Karpas-422 (cell line): ENCODE results near the gene NRN1. TPM values are rescaled to one million over a fixed set of nuclear protein-coding genes. Genes with fewer than 3 reads are reported as not detected.

Experiments
- DNase-seq: peaks from one replicate; pipeline ENCODE4 v3.0.0-alpha.2; 2015
- H2AFZ ChIP-seq: fragments of 200-600 bp; sonication (generic); 2 replicates; pipeline ENCODE4 v1.6.1; 2014; ENCODE audit warnings: antibody characterized with exemption, low read length, mixed read lengths
- H3K27ac ChIP-seq: fragments of 200-600 bp; sonication (generic); 2 replicates; pipeline ENCODE4 v1.5.1; 2014; ENCODE audit warnings: mild to moderate bottlenecking, low read length, moderate library complexity
- H3K27me3 ChIP-seq: fragments of 200-600 bp; sonication (generic); 2 replicates; pipeline ENCODE4 v1.6.1; 2014; ENCODE audit warnings: low read length, mixed read lengths
- H3K36me3 ChIP-seq: fragments of 200-600 bp; sonication (generic); 2 replicates; pipeline ENCODE4 v1.6.1; 2014; ENCODE audit warnings: low read length, mixed read lengths; ENCODE audit not compliant: insufficient read depth
- H3K4me1 ChIP-seq: fragments of 200-600 bp; sonication (generic); 2 replicates; pipeline ENCODE4 v1.6.1; 2014; ENCODE audit warnings: mild to moderate bottlenecking, low read length, mixed read lengths
- H3K4me2 ChIP-seq: fragments of 200-600 bp; sonication (generic); 2 replicates; pipeline ENCODE4 v1.6.1; 2014; ENCODE audit warnings: low read length, low read depth, mild to moderate bottlenecking; ENCODE audit not compliant: poor library complexity, severe bottlenecking
- H3K4me3 ChIP-seq: fragments of 200-600 bp; sonication (generic); 2 replicates; pipeline ENCODE4 v1.5.1; 2014; ENCODE audit warnings: mild to moderate bottlenecking, antibody characterized with exemption, low read length, mixed read lengths
- H3K79me2 ChIP-seq: fragments of 200-600 bp; sonication (generic); 2 replicates; pipeline ENCODE4 v1.6.1; 2014; ENCODE audit warnings: mild to moderate bottlenecking, low read length, mixed read lengths
- H3K9ac ChIP-seq: fragments of 200-600 bp; sonication (generic); 2 replicates; pipeline ENCODE4 v1.6.0; 2014; ENCODE audit warnings: low read length
- H3K9me2 ChIP-seq: fragments of 200-600 bp; sonication (generic), shearing (Covaris generic); replicated peaks from 2 replicates; pipeline ENCODE4 v1.6.0; 2014; ENCODE audit warnings: mild to moderate bottlenecking, low read length, moderate library complexity; ENCODE audit not compliant: insufficient read depth
- H3K9me3 ChIP-seq: fragments of 300-700, 200-600 bp; sonication (generic); 2 replicates; pipeline ENCODE4 v1.6.1; 2014; ENCODE audit warnings: low read length, mixed read lengths
- H4K20me1 ChIP-seq: fragments of 200-600 bp; sonication (generic); 2 replicates; pipeline ENCODE4 v1.6.1; 2014; ENCODE audit warnings: mild to moderate bottlenecking, antibody characterized with exemption, low read length, low read depth; ENCODE audit not compliant: insufficient read depth
- total RNA-seq: library from RNA; depleted of rRNA; stranded (reverse); fragments of >200 nt; shearing (Covaris generic); gene quantifications from 2 replicates; pipeline ENCODE4 v1.2.3, GENCODE V29; 2014; ENCODE audit warnings: low replicate concordance

Gene NRN1
- total RNA-seq, 1 experiment from 2014 or later: 6.3 TPM

DNA sequence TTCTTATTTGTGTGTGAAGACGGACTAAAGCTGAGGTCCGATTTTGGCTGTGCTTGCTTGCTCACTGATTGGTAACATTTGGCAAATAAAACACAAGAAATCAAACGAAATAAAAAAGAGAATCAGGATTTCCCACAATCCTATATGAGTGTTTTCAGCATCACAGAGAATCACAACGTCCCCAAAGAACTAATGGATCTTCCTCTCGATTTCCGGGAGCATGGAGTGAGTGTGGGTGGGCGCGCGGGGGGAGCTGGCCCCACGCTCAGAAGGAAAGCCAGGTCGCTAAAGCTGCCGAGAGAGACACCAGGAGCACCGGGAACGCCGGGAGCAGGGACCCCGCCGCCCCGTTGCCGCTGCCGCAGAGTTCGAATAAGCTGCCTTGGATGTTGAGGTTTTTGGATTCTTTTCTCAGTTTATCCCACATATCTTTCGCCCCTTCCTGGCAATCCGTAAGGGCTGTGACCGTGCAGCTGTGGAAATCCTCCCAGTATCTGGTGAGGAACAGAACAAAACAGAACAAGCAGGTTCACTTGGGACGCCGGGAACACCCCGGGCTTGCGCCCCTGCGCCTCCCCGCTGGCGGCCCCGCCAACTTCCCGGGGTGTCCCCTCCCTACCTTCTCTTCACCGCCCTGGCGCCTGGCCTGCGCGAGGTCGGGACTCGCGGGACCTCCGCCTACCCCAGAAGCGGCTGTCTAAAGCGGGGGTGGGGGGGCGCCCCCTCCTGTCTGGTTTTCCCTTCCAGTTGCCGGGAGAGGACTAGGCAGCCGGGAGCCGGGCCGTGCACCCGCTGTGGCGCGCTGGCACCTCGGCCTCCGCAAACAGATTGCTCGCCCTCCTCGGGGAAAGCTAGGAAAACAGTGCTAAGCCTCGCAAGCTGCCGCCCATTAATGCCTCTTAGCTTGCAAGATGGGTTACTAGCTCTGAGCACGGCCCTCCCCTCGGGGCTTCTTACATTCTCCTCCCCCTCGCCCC lies 7.7 kb downstream of the NRN1 start:
- Histone ChIP-seq H2AFZ (no peak overlapping the region), H3K4me1 (peaks cover 17% of the 10 kb centered on the region), H3K27me3 (no peaks in the 10 kb centered on the region), H3K9me3 (no peaks in the 10 kb centered on the region), H3K9ac (no peak overlapping the region), H3K36me3 (no peaks in the 10 kb centered on the region), H3K4me3 (no peak overlapping the region), H3K4me2 (no peak overlapping the region), H3K79me2 (no peaks in the 10 kb centered on the region), H3K9me2 (no peaks in the 10 kb centered on the region), H4K20me1 (no peaks in the 10 kb centered on the region), H3K27ac (no peak overlapping the region)
- no peak for DNase-seq

DNA sequence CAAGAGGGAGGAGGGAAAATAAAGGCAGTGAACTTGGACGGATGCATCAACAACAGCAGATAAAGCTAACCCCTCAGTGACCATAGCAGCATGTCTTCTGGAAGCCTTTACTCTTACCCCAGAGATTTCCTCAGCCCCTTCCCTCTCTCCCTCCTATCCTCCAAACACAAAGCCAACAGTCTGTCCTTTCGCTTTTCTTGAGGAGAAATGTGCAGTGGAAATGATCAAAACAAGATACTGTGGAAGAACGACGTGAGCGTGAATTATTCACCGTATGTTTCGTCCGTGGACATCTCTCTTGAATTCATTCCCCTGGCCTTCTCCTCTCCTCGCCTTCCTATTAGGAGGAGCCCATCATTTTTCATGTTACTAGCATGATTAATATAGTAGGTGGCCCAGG lies 8.5 kb downstream of the NRN1 start:
- no peaks in the 10 kb centered on the region for H4K20me1 ChIP-seq
- H3K9ac ChIP-seq: no peak overlapping the region
- no peaks in the 10 kb centered on the region for H3K9me3 ChIP-seq
- no peaks in the 10 kb centered on the region for H3K79me2 ChIP-seq
- no peaks in the 10 kb centered on the region for H3K36me3 ChIP-seq
- H3K4me1 ChIP-seq: peaks cover 17% of the 10 kb centered on the region
- no peaks in the 10 kb centered on the region for H3K9me2 ChIP-seq
- DNase-seq: no peak
- no peak overlapping the region for H3K27ac ChIP-seq
- no peaks in the 10 kb centered on the region for H3K27me3 ChIP-seq
- no peak overlapping the region for H2AFZ ChIP-seq
- no peak overlapping the region for H3K4me3 ChIP-seq
- no peak overlapping the region for H3K4me2 ChIP-seq

DNA sequence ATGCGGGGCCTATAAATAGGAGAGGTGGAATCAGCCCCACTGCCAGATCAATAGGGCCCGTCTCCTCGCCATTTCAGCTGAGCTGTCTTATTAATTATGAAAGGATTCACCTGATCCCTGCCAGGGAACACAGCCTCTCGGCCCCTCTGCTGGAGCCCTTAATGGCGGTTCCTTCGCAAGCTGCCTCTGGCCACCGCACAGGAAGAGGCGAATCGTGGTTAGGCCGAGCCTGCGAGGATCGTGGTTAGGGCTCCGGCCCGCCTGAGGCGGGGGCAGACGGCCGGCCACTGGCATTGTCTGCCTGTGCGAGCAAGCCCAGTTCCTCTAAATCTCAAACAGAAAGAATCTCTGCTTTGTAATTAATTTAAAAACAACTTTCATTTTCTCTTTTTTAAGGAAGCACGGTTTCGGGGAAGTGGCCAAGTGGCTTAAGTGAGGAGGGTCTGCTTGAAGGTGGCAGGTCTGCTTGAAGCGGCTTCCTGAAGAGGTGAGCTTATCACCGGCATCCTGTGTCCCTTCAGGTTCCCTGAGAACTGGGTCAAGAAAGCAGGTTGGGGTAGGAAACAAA lies 9.2 kb downstream of the NRN1 start:
- H3K4me2 ChIP-seq: peak overlapping the region; percentile 100
- no peaks in the 10 kb centered on the region for H3K79me2 ChIP-seq
- peak; percentile 49 for DNase-seq
- no peaks in the 10 kb centered on the region for H3K9me2 ChIP-seq
- H2AFZ ChIP-seq: peak overlapping the region; percentile 98
- H3K4me1 ChIP-seq: peaks cover 17% of the 10 kb centered on the region
- H3K27ac ChIP-seq: no peak overlapping the region
- H3K9ac ChIP-seq: peak overlapping the region; percentile 71
- H4K20me1 ChIP-seq: no peaks in the 10 kb centered on the region
- H3K27me3 ChIP-seq: no peaks in the 10 kb centered on the region
- H3K9me3 ChIP-seq: no peaks in the 10 kb centered on the region
- H3K36me3 ChIP-seq: no peaks in the 10 kb centered on the region
- peak overlapping the region; percentile 89 for H3K4me3 ChIP-seq

DNA sequence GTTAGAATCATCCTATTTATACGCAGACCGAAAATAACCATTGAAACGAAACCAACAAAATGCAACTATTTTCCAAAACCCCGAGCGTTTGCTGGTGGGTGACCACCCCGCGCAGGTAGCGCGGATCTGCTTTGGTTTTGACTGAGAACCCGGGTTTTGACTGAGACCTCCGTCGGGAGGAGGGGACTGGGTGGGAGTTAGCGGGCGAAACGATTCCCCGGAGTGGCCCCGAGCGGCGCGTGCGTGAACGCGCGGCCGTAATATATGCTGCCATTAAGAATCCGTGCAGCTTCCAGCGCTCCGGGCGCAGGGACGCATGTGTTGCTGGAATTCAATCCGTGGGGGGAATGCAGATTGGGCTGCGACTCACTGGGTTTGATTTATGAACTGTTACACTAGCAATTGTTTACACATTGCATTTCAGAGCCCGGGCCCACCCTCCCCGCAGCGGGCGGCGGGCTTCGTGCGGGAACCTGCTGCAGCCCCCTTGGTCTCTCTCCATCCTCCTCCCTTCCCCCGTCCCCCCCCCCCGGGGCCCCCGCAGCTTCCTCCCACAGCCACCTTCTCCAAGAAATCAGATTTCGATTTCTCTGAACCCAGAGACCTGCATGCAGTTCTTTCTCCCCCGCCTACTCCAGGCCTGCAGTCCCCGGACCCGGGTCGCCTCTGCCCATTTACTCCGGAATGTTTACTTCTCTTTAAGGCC lies 9.9 kb downstream of the NRN1 start:
- H3K4me3 ChIP-seq: peak overlapping the region; percentile 89
- H3K9me2 ChIP-seq: no peaks in the 10 kb centered on the region
- H3K4me2 ChIP-seq: peak overlapping the region; percentile 100
- H2AFZ ChIP-seq: peak overlapping the region; percentile 98
- H3K9me3 ChIP-seq: no peaks in the 10 kb centered on the region
- H3K9ac ChIP-seq: peak overlapping the region; percentile 71
- no peaks in the 10 kb centered on the region for H3K27me3 ChIP-seq
- H4K20me1 ChIP-seq: no peaks in the 10 kb centered on the region
- H3K27ac ChIP-seq: no peak overlapping the region
- H3K4me1 ChIP-seq: peaks cover 17% of the 10 kb centered on the region
- peak; percentile 67 for DNase-seq
- H3K79me2 ChIP-seq: no peaks in the 10 kb centered on the region
- H3K36me3 ChIP-seq: no peaks in the 10 kb centered on the region

DNA sequence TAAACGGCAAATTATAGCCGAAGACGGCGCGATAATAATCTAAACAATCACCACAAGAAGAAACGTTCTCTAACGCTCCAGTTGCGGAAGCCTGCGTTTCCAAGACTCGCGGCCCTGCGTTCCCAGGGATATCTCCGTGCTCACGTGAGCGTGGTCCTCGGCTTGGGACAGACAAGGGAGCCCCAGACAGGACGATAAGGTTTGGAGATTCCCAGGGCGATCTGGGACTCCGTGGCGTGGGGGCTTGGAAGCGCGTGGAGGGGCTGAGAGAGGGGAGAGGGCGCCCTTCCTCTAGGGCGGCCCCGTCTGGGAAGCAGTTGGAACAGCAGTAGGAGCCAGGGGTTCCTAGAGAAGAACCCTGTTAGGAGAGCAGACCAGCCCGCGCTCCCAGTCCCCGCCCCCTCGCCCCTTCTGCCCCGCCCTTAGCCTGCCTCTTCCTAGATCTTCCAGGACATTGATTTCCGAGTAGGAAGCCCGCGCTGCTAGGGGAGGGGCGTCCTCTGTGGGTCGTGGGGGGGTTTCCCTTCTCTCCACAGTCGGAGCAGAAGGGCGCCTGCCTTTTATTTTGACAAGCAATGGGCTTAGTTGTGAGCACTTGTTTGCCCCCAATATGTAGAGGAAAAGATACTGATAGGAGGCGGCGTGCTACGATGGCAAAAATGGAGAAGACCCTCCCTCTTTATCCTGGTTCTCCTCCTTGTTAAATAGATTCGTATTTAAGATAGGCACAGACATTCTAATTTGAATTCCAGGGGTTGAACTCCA lies 10.6 kb downstream of the NRN1 start:
- Histone ChIP-seq H3K27ac (no peak overlapping the region), H3K36me3 (no peaks in the 10 kb centered on the region), H3K9me2 (no peaks in the 10 kb centered on the region), H3K9me3 (no peaks in the 10 kb centered on the region), H3K27me3 (no peaks in the 10 kb centered on the region), H4K20me1 (no peaks in the 10 kb centered on the region), H3K4me1 (peaks cover 17% of the 10 kb centered on the region), H3K4me2 (peak overlapping the region; percentile 100), H2AFZ (peak overlapping the region; percentile 98), H3K4me3 (peak overlapping the region; percentile 89), H3K9ac (peak overlapping the region; percentile 71), H3K79me2 (no peaks in the 10 kb centered on the region)
- DNase-seq: peak; percentile 46

DNA sequence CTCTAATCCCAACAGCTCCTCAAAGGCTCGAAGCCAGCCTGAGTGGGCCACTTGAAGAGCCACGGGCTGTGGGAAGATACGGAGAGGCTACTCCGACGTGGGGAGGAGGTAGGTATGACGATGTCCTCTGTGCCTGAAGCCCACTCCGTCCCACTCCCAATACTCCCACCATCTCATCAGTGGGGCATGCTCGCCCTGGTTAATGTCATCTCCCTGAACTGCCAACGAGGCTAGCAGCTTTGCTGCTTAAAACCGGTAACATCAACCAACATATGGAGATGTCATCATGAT lies 11.1 kb downstream of the NRN1 start:
- no peak for DNase-seq
- Histone ChIP-seq H2AFZ (no peak overlapping the region), H3K36me3 (no peaks in the 10 kb centered on the region), H3K9ac (no peak overlapping the region), H3K27me3 (no peaks in the 10 kb centered on the region), H4K20me1 (no peaks in the 10 kb centered on the region), H3K79me2 (no peaks in the 10 kb centered on the region), H3K27ac (no peak overlapping the region), H3K4me1 (peaks cover 17% of the 10 kb centered on the region), H3K4me3 (no peak overlapping the region), H3K9me3 (no peaks in the 10 kb centered on the region), H3K9me2 (no peaks in the 10 kb centered on the region), H3K4me2 (no peak overlapping the region)

DNA sequence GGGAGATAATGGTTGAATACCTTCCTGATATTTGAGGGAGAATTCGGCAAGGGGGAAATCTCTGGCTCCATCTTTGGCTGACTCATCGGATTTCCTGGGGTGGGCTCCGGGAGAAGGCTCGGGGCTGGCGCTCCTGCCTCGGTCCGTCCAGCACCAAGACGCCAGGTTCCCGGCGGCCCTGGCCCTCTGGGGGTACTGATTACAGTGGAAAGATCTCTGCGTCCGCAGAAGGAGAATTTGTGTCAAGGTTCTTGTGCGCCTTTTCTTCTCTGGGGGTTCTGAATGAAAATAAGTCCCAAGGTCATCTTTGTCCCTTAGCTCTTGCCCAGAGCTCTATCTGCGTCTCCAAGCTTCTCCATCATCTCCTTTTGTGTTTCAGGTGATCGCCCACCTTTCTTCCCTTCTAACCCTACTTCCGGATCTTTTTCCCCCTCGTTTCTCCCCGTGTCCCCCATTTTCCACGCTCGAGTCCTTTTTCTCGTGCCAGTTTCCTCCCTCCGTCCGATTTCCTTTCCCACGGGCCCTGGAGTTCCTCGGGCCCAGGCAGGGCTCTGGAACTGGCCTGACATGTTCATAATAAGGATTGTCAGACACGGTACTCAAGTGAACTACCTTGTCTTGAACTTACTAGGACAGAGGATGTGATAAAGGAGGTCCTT lies 11.6 kb downstream of the NRN1 start:
- H3K4me1 ChIP-seq: peaks cover 17% of the 10 kb centered on the region
- no peak overlapping the region for H3K9ac ChIP-seq
- H3K79me2 ChIP-seq: no peaks in the 10 kb centered on the region
- no peaks in the 10 kb centered on the region for H3K9me2 ChIP-seq
- DNase-seq: peak; percentile 14
- no peak overlapping the region for H2AFZ ChIP-seq
- H3K9me3 ChIP-seq: no peaks in the 10 kb centered on the region
- no peak overlapping the region for H3K4me3 ChIP-seq
- no peaks in the 10 kb centered on the region for H3K27me3 ChIP-seq
- H3K4me2 ChIP-seq: no peak overlapping the region
- H4K20me1 ChIP-seq: no peaks in the 10 kb centered on the region
- H3K27ac ChIP-seq: no peak overlapping the region
- no peaks in the 10 kb centered on the region for H3K36me3 ChIP-seq
